Muscle of back (tissue), 11 donors: ENCODE results near the gene LUZP1. TPM values are rescaled to one million over a fixed set of nuclear protein-coding genes. Genes with fewer than 3 reads are reported as not detected.

Source experiments
- DNase-seq, 3 donors: peaks; one replicate each; pipeline versions ENCODE4 v3.0.0 to v3.0.0-alpha.2; 2013
- polyA plus RNA-seq, 10 donors: library from polyadenylated mRNA; unstranded; fragments of 120-200 nt; gene quantifications; one replicate each; pipeline ENCODE4 v1.2.1, GENCODE V29; 2013; ENCODE audit not compliant: insufficient read length in 10 of 10

Gene LUZP1
- polyA plus RNA-seq, 10 donors = 12.5 to 19.4 (median 15.6) TPM

DNA sequence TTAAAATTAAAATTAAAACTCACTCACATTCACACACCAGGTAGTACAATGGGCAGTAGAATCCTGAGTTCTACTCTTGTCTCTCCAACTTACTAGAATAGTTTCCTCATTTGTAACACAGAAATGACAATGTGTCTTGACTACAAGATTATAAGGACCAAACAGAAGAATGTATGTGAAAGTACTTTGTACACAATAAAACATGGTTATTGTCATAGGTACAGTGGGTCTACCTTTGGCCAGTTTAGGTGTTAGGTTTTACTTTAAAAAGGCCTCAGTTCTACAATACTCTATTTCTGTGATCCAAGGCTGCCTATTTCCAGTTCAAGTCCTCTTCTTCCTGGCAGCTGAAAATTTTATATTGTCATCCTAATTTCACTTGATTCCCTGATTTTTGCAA is 50.2 kb downstream of the LUZP1 start:
- no peak for DNase-seq

- DNase-seq = no peak
These were observed 51.5 kb downstream of the LUZP1 start for GRCh38 chr1:23116921-23117699.

DNA sequence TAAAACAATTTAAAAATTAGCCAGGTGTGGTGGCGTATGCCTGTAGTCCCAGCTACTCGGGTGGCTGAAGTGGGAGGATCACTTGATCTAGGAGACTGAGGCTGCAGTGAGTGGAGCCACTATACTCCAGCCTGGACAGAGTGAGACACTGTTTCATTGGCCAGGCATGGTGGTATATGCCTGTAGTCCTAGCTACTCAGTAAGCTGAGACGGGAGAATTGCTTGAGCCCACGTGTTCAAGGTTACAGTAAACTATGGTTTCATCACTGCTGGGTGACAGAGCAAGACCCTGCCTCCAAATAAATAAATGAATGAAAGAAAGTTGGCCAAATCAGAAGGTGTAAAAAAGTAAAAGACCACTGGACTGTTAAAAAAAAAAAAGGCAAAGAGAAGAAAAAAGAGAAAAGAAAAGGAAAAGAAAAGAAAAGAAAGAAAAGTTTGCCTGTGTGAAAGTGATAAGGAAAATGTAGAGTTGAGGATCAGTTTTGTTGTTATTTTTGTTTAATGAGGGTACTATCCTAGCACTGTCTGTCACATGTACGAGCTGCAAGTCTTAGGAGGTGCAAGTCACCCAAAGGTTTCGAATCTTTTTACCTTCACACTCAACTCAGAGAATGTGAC is 52.3 kb downstream of the LUZP1 start:
- DNase-seq = no peak

DNA sequence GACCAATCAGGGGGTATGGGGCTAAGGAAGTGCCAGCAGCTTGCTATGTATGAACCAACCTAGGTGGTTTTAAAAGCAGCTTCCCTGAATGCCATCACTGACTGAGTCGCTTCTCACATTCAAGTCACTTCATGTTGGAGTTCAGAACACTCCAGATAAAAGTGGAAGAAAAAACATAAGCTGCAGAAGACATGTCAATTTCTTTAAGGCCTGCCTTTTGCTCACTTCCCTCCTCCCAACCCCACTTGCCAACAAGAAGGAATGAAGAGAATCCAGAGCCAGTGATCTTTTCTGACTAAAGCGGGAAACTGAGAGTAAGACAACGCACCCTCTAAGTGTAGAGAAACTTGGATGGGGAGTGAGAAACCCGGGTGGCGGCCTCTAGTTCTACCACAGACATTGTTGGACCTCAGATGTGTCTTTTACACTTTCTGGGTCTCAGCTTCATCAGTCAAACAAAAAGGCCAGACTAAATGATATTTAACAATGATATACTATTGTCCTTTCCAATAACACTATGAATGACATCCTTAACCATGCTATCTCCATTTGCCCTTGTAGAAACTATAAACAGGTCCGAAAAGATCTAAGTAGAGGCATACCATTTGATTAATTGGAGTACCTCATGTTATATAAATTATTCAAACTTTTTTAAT is 54.1 kb downstream of the LUZP1 start:
- no peak for DNase-seq

- no peak for DNase-seq
These were observed 56.8 kb downstream of the LUZP1 start for GRCh38 chr1:23111600-23112535.

- no peak for DNase-seq
These were observed 58.3 kb downstream of the LUZP1 start for GRCh38 chr1:23110391-23110790.

GRCh38 chr1:23108918-23109533 is 59.6 kb downstream of the LUZP1 start:
- no peak for DNase-seq

DNA sequence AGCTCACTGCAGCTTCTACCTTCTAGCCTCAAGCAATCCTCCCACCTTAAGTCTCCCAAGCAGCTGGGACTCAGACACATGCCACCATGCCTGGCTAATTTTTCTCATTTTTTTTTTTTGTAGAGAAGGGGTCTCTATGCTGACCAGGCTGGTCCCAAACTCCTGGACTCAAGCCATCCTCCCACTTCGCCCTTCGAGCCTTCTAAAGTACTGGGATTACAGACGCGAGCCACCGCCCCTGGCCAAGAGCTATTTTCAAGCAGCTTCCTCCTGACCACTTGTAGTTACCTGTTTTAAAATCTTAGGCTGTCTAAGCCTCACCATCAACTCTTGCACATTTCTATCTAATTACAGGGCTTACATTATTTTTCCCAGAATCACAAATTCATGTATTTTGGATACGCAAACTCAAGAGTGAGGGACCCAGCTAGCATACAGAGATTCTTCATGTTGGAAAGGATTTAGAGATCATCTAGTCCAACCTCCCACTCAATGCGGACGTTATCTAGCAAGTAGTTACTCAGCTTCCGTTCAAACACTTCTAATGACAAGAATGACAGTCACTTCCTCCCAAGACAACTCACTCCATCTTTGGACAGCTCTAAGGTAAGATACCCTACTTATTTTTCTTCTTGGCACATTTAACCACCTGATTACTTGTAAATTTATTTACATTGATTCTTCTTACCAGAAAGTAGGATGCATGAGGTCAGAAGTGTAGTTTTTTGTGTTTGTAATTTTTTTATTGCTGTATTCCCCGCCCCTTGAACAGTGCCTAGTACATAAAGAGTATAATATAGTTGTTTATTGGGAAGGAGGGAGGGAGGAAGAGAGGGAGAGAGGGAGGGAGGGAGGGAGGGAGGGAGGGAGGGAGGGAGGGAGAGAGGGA is 65.4 kb downstream of the LUZP1 start:
- no peak for DNase-seq

GRCh38 chr1:23102289-23102688 is 66.4 kb downstream of the LUZP1 start:
- no peak for DNase-seq

- DNase-seq = no peak
These were observed 66.8 kb downstream of the LUZP1 start for GRCh38 chr1:23101887-23102286.

GRCh38 chr1:23101101-23101827 is 67.4 kb downstream of the LUZP1 start:
- DNase-seq = no peak

GRCh38 chr1:23100074-23100748 is 68.4 kb downstream of the LUZP1 start:
- peak in 1 of 3 donors; percentile 46 for DNase-seq

DNA sequence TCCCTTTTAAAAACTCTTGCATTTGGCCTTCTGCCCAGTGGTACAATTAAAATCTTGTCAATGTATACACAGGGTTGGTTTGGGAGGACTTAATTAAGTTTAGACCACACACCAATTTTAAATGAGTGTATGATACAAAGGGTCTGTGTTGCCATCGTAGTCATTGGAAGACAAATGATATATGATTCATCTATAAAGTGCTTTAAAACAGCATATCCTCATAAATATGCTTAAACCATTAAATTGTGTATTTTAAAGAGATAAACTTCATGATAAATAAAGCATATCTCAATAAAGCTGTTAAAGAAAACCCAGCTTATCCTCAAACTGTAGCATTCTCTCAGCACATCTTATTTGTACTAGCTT is 69.5 kb downstream of the LUZP1 start:
- DNase-seq = no peak

DNA sequence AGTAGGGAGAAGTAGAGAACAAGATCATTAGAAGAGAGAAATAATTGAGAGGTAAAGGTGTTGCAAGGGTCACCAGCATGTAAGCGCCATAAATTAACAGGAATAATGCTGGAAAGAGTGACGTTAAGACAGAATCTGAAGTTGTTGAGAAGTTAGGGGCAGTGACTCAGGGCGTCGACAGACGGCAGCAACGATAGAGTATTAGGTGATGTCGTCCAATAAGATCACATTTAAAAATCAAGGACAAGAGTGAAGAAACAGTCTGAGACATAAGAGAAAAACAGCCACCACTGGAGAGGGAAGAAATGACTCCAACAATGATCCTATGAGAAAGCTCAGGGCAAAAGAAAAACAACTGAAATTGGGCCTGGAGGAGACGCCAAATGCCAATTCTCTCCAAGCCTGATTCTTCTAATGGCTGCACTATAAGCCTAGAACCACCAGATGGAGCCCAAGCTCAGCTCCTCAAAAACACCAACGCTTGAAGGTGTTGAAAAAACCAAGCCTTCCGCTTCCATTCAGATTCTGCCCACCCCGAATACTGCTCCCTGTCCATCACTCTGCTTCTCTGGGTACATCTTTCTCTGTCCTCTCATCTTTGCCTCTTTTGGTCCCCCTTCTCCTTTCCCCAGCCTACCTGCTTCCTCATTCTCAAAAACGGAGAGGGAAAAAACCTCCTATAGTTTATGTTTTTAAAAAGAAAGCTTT is 70.0 kb downstream of the LUZP1 start:
- peak; percentile 60 to 83 (median 77) for DNase-seq

GRCh38 chr1:23097316-23097715 is 71.3 kb downstream of the LUZP1 start:
- no peak for DNase-seq

GRCh38 chr1:23092447-23092846 is 76.2 kb downstream of the LUZP1 start:
- no peak for DNase-seq

GRCh38 chr1:23091545-23091944 is 77.1 kb downstream of the LUZP1 start:
- DNase-seq = no peak

DNA sequence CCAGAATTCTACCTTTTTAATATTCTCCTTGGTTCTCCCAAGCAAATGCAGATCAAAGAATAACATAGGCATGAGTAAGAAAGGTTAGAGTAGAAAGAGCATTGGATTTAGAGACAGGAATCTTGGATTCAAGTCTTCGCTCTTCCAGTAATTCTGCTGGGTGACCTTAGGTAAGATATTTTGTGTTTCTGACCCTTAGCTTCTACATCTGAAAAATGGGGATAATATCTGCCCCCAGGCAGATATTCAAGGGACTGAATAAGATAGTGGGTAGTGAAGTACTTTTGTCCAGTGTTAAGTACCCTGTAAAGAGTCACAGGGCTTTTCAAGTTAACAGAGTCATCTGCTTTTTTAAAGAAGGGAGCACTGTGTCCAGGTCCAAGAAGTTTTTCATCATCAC is 78.6 kb downstream of the LUZP1 start:
- DNase-seq = no peak
